NCI-H2227 treated with DMSO at 0.1 percent for 48 hours (cell line): ENCODE results near the gene ZNF679.
"Not testable (repeated sequence)": the region's sequence is repeated elsewhere in the genome, so short reads cannot be mapped to it uniquely, and the experiment has no call there.

Source experiments
- DNase-seq: peaks from one replicate; lab custom pipeline; 2025; lab: John Stamatoyannopoulos, UW

ZNF679 gene

DNA sequence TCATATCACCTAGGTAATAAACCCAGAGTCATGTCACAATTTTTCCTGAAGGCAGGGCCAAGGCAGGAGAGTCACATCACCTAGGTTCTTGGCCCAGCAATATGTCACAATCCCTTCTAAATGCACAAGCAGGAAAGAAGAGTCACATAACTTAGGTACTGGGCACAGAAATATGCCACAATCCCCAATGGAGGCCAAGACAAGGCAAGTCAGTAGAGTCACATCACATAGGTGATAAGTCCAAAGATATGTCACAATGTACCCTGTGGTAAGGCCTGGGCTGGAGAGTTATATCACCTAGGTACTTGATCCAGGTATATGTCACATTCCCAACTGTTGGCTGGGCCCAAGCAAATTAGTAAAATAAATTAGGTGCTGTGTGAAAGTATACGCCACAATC is at the start of gene ZNF679:
Gene ZNF679, plus strand, starts transcription at position 301 of the 400 bp plus-strand sequence. CDS start 20,644 bp downstream, outside the sequence.
- not testable (repeated sequence) for DNase-seq

GRCh38 chr7:64180989-64181388 is 47.3 kb upstream of the ZNF679 start:
- DNase-seq, result no peak

- DNase-seq, result no peak
These were observed 46.7 kb upstream of the ZNF679 start for GRCh38 chr7:64181586-64181985.

DNA sequence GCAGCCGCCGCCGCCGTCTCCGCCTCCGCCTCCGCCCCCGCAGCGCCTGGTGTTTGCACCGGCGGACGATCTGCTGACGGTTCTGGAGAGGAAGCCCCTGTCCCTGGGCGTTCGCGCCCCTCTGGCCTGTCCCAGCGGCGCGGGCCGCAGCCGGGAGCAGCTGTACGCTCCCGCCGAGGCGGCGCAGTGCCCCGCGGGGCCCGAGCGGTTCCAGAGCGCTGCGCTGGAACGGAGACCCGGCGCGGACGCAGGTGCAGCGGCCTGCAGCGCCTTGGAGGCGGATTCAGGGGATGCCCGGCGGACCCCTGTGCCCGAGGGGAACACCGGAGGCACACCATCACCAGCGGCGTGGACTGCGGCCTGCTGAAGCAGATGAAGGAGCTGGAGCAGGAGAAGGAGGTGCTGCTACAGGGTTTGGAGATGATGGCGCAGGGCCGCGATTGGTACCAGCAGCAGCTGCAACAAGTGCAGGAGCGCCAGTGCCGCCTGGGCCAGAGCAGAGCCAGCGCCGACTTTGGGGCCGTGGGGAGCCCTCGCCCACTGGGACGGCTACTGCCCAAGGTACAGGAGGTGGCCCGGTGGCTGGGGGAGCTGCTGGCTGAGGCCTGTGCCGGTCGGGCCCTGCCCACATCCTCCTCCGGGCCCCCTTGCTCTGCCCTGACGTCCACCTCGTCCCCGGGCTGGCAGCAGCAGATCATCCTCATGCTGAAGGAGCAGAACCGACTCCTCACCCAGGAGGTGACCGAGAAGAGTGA is 46.1 kb upstream of the ZNF679 start:
- no peak for DNase-seq

DNA sequence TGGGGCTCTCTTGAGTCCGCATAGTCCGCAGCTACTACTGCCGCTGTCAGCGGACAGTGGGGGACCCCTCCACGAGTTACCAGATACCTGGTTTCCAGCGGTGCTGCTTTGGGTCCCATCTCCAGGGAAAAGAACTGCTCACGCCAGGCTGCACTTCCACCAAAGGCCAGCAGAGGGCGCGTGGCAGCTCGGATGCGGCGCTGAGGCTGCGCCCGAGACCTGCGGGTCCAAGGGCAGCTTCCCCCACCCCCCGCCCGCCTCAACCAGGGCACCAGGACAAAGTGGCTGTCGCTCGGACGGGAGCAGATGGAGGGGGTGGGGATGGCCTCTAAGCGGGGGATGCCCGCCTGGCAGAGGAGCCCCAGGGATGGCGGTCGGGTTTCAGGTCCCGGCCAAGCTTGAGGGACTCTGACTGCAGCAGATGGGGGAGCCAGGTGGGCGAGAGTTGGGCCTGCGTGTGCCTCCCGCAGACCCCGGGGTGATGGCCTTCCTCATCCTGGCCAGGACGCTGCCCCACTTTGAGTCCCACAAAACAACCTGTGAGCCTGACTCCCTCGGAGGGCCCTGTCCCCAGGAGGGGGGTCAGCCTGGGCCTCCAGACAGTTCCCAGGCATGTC is 45.0 kb upstream of the ZNF679 start:
- DNase-seq, result no peak

DNA sequence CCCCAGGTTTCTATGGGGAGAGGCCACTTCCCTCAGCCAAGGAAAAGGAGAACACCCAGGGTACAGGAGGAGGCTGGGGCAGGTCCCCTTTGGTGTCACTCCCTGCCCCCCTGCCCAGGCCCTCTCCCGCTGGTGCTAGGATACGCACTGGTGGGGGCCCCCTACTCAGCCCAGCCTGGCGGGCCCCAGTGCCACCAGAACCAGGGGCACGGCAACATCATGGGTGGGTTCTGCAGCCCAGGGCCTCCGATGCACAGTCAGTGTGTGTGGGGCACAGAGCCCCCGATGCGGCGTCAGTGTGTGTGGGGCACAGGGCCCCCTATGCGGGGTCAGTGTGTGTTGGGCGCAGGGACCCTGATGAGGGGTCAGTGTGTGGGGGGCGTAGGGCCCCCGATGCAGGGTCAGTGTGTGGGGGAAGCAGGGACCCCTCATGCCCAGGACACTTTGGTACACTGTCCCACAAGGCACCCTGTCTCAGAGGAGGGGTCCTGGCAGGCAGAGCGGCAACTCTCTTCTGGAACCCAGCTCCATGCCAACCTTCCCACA is 44.4 kb upstream of the ZNF679 start:
- DNase-seq, result no peak

DNA sequence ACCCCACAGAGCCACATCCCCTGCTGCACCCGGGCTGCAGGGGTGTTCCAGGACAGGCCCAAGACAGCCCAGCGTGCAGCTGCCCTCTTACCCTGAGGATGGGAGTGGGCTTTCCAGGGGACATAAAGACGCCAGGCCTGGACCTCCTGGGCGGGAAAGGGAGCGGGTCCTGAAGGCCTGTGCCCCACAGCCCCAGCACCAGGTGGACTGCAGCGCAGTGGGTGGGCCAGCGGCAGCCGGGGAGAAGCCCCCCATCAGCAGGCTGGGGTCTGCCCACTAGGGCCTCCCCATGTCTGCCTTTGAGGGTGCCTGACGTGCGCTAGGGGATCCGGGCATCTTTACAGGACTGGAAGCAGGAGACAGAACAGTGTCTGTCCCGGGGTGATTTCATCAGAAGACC is 43.9 kb upstream of the ZNF679 start:
- no peak for DNase-seq

- DNase-seq, result no peak
These were observed 40.9 kb upstream of the ZNF679 start for GRCh38 chr7:64187408-64187807.

- DNase-seq, result no peak
These were observed 36.0 kb upstream of the ZNF679 start for GRCh38 chr7:64192148-64192704.

- DNase-seq, result no peak
These were observed 35.5 kb upstream of the ZNF679 start for GRCh38 chr7:64192775-64193174.

DNA sequence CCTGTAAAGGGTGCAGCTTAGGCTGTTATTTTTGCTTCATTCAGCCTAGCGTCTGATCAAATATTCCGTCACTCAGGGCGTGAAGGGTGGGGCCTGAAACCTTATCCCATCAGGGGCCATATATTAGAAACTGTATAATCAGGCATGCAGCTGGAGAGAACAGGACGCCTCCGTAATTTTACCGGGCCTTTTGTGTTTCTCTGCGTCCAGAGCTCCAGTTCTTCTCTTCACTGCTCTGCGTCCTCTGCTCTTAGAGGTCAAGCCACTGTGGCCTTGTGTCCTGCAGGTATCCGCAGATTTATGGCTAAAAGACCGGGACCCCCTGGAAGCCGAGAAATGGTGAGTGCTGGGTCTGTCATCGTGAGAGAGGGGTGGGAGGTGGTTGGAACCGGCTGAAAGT is 21.4 kb upstream of the ZNF679 start, which contains the start of gene ZNF735:
Gene ZNF735, plus strand, starts transcription at position 301 of the 400 bp plus-strand sequence. Its CDS starts 0 bp downstream, at position 301.
- no peak for DNase-seq

- not testable (repeated sequence) for DNase-seq
These were observed 8.5 kb upstream of the ZNF679 start for GRCh38 chr7:64219710-64220298.

DNA sequence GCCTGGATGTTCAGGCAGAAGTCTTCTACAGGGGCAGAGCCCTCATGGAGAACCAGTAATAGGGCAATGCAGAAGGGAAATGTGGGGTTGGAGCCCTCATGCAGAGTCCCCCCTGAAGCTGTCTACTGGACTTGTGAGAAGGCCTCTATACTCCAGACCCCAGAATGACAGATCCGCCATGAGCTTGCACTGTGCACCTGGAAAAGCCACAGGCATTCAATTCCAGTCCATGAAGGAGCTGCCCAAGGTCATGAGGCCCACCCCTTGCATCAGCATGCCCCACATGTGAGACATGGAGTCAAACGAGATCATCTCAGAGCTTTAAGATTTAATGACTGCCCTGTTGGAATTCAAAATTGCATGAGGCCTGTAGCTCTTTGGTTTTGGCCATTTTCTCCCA is 4.9 kb upstream of the ZNF679 start:
- DNase-seq, result no peak

DNA sequence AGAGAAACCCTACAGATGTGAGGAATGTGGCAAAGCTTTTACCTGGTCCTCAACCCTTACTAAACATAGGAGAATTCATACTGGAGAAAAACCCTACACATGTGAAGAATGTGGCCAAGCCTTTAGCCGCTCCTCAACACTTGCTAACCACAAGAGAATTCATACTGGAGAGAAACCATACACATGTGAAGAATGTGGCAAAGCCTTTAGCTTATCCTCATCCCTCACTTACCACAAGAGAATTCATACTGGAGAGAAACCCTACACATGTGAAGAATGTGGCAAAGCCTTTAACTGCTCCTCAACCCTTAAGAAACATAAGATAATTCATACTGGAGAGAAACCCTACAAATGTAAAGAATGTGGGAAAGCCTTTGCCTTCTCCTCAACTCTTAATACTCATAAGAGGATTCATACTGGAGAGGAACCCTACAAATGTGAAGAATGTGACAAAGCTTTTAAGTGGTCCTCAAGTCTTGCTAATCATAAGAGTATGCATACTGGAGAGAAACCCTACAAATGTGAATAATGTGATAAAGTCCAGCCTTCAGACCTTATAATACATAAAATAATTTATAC is 38.2 kb downstream of the ZNF679 start:
- DNase-seq, result no peak

GRCh38 chr7:64277630-64278029 is 49.4 kb downstream of the ZNF679 start:
- no peak for DNase-seq

DNA sequence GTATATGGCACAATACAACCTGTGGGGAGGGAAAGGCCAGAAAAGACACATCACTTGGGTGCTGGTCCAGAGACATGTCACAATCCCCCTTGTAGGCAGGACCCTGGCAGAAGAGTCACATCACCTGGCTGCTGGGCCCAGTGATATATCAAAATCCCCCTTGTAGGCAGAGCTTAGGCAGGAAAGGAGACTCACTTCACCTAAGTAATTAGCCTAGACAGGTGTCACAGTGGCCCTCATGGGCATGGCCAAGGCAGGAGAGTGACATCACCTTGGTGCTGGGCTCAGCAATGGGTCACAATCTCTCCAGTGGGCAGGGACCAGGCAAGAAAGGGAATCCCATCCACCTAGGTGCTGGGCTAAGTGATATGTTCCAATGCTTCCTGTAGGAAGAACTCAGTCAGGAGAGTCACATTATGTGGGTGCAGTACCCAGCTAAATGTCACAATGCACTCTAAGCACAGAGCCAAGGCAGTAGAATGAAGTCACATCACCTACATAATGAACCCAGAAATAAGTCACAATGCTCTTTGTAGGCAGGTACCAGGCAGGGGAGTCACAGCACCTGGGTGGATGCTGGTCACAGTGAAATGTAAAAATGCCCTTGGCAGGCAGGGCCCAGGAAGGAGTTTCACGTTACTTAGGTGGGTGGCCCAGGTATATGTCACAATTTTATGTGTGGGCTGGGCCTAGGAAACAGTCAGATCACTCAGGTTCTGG is 66.6 kb downstream of the ZNF679 start:
- no peak for DNase-seq

- not testable (repeated sequence) for DNase-seq
These were observed 69.1 kb downstream of the ZNF679 start for GRCh38 chr7:64297418-64297817.

GRCh38 chr7:64300641-64301405 is 72.5 kb downstream of the ZNF679 start:
- no peak for DNase-seq

- peak; percentile 97 for DNase-seq
These were observed 79.2 kb downstream of the ZNF679 start for GRCh38 chr7:64307254-64308015.

DNA sequence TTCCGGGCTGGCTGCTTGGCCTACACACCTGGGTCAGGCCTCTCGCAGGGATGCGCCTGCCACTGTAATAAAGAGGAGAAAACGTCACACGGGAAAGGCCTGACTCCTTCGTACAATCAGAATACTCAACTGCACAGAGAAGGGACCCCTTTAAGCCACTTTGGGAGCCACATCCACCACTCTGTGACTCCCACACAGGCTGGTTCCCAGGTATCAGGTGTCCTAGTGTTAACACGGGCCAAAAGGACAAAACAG is 79.7 kb downstream of the ZNF679 start:
- DNase-seq, result no peak
